HG02759 (cell line): ENCODE results near the gene KRTAP5-2.
"Not testable (repeated sequence)": the region's sequence is repeated elsewhere in the genome, so short reads cannot be mapped to it uniquely, and the experiment has no call there.

Source experiments
- ATAC-seq: cut with Tn5 transposase; IDR thresholded peaks from one replicate; pipeline ENCODE4 v1.9.1; 2021; ENCODE audit warnings: mild to moderate bottlenecking, moderate library complexity; ENCODE audit not compliant: unreplicated experiment

The KRTAP5-2 gene, protein sequence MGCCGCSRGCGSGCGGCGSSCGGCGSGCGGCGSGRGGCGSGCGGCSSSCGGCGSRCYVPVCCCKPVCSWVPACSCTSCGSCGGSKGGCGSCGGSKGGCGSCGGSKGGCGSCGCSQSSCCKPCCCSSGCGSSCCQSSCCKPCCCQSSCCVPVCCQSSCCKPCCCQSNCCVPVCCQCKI

DNA sequence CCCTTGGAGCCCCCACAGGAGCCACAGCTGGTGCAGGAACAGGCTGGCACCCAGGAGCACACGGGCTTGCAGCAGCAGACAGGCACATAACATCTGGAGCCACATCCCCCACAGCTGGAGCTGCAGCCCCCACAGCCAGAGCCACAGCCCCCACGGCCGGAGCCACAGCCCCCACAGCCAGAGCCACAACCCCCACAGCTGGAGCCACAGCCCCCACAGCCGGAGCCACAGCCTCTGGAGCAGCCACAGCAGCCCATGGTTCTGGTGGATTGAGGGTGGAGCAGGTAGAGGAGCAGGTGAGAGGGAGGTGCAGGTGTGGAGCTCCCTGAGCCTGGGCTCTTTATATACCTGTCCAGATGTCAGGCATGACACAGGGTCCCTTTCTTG lies at the start of gene KRTAP5-2:
TSS of gene KRTAP5-2 (minus strand) at position 301 of the 387 bp plus-strand sequence. CDS start at position 257, 44 bp downstream.
- no peak for ATAC-seq

DNA sequence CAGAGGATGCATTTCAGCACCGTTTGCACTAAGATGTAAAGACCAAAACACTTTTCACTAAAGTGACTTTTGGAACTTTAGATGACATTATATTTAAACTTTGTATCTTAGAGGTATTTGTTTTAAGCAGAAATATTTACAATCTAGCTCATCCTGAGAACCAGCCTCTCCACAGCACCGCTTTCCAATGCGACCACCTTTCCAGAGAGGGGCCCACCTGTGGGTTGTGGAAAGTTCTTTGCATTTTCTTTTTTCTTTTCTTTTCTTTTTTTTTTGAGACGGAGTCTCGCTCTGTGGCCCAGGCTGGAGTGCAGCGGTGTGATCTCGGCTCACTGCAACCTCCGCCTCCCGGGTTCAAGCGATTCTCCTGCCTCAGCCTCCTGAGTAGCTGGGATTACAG lies 48.4 kb upstream of the KRTAP5-2 start:
- ATAC-seq = not testable (repeated sequence)

DNA sequence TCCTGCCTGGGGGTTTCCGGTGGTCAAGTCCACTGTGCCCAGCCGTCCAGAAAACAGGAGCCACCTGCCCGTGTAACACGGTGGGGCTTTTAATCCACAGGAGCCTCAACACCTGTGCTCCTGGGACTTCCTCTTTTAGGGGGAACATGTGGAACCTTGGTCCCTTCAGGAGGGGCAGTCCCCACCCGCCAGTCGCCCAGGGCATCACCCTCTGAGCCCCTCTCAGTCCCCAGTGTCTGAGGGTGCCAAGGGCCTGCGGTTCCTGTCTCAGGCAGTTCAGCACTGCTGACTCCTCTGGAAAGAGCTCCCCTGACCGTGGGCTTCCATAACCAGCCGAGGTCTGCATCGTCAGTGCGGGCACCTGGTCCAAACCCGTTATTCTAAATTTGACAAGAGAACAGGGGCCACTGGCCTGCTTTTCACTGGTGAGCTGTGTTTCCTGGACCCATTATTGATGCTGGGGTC lies 47.3 kb upstream of the KRTAP5-2 start:
- ATAC-seq = no peak

DNA sequence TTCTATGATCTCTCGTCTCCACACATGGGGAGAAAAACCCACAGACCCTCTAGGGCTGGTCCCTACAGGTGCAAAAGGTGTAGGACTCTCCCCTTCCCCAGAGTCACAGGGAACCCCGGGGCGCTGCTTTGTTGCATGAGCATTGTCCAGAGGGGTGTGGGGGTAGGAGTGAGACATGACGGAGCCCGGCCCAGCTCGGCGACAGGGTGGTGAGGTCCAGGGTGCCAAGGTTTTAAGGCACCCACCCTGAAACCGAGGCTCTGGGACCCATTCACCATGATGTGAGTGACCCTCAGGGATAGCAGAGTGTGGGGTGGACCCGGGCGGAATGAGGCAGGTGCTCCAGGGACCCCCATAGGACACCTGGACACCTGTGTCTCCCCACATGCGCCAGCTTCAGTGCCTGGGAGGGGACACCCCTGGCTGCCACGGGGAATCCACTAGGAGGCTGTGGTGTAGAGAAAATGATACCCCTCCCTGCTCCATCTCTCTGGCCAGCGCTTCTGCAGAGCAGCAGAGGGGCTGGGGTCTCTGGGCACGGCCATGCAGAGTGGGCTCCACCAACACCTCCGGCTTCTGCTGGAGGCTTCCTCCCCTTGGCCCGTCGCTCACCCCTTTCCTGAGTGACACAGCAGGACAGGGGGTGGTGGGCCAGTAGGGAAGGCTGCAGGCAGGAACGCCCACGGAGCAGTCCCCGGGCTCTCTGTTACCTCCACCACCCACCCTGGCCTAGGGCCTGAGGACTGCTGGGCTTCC lies 46.7 kb upstream of the KRTAP5-2 start:
- no peak for ATAC-seq

DNA sequence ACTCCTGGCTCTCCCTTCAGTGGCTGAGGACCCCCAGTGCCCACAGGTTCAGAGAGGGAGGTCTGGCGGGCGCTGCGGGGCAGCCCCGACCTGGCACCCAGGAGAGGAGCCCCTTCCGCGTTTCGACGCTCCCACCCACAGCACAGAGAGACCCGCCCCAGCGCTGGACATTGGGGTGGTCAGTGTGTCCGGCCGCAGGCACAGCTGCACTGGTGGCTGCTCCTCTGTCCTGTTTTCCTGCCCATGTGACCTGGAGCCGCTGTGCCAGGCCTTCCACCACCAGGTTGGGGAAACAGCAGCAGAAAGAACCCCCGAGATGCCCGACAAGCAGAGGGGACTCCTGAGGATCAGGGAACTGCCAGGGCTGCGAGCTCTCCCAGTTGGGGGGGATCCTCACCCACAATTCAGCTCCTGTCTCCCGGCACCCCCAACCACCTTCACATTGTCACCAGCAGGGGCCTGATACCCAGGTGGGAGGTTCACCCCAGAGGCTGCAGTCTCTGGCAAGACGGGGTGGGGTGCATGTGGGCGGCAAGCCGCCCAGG lies 45.1 kb upstream of the KRTAP5-2 start:
- ATAC-seq = no peak

DNA sequence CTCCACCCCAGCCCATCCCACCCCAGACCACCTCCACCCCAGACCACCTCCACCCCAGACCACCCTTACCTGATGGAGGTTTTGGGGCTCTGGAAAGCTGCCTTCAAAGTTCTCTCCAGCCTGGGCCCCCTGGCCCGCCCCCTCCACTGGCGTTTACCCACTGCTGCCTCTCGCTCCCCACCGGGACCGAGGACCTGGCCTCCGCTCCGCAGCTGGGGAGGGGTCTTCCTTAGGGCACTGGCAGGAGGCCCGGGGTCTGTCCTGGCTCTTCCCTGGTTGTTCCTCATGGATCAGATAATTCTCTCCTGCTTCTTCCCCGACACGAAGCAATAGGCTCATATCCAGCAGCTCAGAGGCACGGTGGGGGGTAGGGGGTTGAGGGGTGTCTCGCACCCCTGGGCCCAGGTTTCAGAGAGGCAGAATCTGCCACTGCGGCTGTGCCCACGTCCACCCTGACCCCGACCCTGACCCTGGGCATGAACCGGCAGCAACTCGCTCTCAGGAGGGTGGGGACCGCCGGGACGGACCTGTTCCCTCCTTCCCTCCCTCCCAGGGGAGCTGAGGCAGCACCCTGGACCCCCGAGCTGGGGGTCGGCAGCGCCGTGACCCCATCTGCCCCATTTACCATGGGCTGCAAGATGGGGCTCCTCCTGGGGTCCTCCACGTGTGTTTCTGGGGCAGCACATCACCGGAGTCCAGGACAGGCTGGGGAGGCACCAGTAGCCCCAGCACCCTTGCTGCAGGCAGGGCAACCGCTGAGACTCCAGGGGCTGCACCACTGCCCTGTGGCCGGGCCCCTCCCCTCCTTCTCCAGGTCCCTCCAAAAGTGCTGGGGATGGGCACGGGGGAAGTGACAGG lies 44.4 kb upstream of the KRTAP5-2 start:
- no peak for ATAC-seq

DNA sequence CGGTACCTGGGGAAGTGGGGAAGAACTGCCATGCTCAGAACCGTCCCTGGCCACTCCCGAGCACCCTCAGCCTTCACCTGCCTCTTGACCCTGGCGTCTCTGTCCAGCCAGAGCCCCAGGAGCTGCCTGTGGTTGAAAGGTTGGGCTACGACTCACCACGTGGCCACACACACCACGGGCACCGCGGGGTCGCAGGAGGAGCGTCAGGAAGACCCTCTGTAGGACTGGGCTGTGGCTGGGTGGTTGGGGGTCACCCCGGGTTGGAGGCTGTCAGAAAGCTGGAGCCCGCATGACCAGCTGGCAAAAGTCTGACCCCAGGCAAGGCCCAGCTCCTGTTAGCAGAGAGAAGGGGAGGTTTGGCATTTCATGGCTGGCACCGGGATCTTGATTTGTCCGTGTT lies 43.0 kb upstream of the KRTAP5-2 start:
- no peak for ATAC-seq

DNA sequence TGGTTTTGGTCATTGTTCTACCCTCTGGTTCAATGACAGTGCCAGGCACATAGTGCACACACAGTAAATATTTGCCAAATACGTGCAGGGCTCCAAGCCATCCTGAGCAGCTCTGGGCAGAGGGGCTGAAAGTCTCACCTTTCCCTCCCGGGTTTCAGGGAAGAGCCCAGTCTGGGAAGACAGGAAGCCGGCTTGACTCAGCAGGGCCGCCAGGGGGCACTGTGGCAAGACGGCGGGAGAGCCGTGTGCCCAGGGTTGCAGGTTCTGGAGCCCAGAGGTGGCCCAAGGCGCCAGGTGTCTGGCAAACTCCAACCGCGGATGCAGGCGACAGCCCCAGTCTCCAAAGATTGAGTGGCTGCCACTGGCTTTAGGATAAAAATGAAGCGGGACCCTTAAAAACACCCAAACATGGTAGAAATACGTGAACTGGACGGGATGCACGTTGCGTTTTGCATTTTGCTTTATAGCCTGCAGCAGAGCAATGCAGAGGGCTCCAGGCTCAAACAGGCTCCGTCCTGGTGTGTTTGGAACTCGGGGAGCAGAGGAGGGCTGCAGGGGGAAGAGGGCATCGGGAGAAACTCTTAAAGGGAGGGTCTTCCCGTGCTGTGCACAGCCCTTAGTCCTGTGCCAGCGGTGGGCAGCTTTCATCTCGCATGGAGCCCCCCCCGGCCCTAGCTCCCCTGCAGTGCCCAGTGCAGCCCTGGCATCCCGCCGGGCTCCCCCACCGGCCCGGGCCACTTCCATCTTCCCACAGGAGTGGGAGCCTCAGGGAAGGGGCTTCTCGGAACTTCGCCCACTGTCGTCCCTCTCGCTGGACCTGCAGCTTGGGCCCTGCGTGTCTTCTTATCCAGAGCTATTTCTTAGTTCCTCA lies 42.2 kb upstream of the KRTAP5-2 start:
- no peak for ATAC-seq

DNA sequence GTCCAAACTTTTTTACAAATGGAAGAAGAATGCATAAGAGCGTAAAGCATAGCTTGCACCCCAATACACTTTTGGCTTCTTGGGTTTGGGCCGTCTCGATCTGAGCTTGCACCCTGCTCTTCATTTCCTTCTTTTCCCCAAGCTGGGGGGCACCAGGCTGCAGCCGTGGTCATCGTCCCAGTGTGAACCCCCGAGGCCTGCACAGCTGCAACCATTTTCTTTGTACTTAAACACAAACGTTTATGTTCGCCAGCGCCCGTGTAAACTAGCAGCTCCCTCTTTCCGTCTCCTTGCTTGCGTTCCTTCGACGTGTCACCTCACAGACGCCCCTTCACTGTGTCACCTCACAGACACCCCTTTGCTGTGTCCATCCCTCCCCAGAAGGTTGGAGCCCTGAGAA lies 41.6 kb upstream of the KRTAP5-2 start:
- no peak for ATAC-seq

DNA sequence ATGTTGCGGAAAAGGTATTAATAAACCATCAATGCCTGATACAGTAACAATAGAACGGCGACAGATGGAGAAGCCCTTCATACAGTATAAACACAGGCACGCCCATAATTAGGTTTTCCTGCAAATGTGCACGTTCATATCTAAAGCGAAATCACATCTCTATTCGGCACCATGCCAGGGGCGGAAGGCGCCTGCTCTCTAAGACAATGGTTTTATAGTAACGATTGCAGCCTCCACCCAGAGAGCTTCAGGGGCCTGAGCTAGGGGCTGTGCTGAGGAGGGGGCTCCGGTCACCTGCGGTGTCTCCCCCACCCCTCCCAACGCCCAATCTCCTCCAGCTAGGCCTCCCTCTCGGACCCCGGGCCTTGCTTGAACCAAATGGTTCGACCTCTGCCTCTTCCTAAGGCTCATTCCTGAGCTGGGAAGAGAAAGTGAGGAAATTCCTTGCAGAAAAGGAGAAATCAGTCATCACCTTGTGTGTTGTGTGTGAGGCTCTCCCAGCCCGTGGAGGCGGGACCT lies 41.1 kb upstream of the KRTAP5-2 start:
- ATAC-seq = no peak

DNA sequence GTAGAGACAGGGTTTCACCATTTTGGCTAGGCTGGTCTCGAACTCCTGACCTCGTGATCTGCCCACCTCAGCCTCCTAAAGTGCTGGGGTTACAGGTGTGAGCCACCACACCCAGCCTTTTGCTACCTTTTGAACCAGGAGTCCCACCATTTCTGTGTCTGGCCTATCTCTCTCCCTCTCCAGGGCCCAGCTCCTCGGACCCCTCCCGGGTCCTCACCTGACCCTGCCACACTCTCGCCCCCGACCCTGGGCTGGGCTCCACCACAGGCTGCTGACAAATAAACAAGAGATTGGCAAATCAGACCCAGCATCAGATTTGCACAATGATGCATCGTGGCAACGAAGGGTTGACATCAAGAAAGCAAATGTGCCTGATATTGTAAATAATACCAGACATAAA lies 40.2 kb upstream of the KRTAP5-2 start:
- ATAC-seq = no peak

DNA sequence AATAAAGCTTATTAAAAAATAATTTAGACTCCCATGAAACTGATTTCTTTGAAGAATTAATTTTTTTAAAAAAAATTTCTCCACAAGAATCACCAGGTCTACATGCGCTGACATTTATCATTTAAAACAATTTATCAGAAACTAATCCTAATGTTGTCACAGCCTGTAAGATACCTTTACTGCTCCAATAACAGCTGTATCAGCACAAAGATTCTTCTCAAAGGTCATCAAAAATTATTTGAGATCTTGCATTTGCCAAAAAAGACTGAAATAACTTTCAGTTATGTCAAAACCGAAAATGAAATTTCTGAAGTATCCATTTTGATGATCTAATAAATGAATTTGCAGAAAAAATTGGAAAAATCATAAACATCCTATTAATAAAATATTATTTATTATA lies 39.5 kb upstream of the KRTAP5-2 start:
- no peak for ATAC-seq

DNA sequence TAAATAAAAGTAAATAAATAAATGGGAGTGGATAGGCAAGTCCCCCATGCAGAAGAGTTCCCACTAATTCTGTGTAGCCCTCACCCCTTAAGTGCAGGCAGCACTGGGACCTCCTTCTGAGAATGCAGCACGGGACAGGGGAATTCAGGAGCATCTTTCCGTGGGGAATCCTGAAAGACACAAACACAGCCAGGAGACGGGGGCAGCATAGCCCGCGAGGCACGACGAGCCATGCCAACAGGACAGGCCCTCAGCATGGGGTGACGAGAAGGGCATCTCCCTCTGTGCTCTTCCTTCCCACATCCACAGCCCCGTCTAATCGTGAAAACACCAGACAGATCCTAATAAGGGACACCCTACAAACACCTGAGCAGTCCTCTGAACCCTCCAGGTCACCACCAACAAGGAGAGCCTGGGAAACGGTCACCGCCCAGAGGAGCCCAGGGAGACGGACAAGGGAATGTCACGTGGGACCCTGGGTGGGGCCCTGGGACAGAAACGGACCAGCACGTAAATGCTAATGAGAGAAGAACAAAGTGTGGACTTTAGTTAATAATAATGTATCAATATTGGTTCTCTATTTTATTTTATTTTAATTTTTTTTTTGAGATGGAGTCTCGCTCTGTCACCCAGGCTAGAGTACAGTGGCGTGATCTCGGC lies 38.3 kb upstream of the KRTAP5-2 start:
- no peak for ATAC-seq

DNA sequence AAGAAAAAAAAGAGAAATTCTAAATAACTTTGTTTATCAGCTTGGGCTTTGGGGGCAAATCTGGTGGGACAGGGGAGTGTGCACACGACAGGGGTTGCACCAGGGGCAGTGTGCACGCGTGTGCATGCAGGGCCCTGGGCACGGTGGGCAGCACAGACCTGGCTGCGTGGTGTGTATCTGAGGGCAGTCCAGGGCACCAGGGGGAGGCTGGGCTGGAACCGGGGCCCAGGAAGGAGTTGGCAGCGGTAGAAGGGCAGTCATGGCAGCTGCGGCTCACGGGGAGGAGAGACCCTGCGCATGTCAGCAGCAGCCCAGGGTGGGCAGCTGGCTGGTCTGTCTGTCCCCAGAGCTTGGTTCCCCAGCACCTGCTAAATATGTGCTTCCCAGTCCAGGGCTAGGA lies 35.8 kb upstream of the KRTAP5-2 start:
- ATAC-seq = no peak

DNA sequence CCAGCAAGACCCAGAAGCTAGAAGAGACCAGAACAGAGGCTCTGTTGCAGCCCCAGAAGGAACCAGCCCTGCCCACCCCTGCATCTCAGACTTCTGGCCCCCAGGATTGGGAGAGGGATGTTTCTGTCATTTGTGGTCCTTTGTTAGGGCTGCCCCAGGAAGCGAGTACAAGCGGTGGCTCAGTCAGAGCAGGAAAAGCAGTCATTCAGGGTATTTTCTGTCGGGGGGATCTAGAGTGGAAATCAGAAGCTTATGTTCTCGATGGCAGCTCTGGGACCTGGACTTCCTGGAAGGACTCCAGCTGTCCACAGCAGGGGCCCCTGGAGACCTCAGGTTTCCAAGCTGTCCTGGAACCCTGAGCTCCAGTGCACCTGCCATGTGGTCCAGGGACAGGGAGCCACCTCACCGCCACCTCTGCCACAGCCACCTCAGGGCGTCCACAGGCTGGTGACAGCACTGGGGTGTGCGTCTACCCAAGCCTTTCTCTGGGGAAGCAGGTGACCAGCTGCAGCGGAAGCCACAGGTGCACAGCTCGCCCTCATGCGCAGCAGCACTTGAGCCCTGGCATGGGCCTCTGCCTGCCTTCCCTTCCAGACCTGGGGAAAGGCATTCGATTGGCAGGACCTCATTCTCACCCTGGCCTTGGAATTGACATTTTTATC lies 34.1 kb upstream of the KRTAP5-2 start:
- ATAC-seq = no peak

DNA sequence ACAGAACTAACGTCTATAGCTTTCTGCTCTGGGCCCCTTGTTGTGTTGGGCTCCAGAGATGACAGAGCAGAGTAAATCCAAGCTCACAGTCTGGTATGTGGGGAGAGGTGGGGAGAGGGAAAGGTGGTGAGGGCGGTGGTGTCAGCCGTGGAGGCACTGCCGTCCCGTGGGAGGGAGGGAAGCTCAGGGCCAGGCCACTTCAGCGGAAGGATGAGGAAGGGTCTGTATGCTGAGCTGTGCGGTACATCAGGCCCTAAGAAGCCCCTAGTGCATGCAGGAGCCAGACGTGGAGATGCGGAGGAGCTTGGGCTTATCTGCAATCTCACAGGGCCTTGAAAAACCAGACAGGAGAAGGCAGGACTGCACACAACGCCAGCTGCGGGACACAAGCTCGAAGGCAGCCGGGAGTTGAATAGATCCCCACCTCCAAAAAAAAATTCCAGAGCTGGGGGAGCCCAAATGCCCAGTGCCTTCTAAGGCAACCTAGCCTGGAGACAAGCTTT lies 33.0 kb upstream of the KRTAP5-2 start:
- no peak for ATAC-seq

DNA sequence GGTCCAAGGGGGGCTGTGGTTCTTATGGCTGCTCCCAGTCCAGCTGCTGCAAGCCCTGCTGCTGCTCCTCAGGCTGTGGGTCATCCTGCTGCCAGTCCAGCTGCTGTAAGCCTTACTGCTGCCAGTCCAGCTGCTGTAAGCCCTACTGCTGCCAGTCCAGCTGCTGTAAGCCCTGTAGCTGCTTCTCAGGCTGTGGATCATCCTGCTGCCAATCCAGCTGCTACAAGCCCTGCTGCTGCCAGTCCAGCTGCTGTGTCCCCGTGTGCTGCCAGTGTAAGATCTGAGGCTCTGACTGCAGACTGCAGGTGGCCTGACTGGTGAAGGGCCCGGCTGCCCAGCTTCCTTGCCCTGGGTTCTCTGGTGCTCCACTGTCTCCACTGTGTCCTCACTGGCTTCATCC lies 32.2 kb upstream of the KRTAP5-2 start:
- no peak for ATAC-seq

DNA sequence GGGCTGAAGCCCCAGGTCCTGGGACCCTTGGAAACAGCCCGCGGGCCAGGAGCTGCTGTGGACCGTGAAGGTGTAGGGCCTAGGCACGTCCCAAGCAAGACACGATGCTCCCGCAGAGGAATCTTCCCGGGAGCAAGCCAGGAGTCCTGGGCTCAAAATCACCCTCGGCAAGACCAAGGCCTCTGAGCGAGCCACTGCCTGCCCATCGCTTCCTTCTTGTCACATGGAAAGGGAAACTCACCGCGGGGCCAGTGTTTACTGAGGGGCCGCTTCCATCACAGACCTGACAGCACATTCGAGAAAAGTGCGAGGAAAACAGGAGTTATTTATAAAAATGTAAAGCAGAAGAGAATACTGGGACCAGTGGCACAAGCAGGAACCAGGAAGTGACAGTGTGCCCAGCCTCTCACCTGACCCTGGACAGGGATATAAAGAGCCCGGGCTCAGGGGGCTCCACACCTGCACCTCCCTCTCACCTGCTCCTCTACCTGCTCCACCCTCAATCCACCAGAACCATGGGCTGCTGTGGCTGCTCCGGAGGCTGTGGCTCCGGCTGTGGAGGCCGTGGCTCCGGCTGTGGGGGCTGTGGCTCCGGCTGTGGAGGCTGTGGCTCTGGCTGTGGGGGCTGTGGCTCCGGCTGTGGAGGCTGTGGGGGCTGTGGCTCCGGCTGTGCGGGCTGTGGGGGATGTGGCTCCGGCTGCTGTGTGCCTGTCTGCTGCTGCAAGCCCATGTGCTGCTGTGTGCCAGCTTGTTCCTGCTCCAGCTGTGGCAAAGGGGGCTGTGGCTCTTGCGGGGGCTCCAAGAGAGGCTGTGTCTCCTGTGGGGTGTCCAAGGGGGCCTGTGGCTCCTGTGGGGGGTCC lies 31.5 kb upstream of the KRTAP5-2 start, which contains the start of gene KRTAP5-5:
TSS of gene KRTAP5-5 (plus strand) at position 450 of the 860 bp plus-strand sequence. CDS start at position 516, 66 bp downstream.
- ATAC-seq = no peak
